GM19238 (cell line): ENCODE results near the gene ALOX12.
A peak's percentile ranks its signal among the peaks of the same experiment; 100 is the strongest.

Experiments used
- DNase-seq: peaks from one replicate; pipeline ENCODE4 v3.0.0; 2011; ENCODE audit warnings: low spot score; ENCODE audit not compliant: insufficient read length

ALOX12 gene

GRCh38 chr17:7021993-7022778 lies 26.3 kb downstream of the ALOX12 start:
- DNase-seq = peak; percentile 88

- no peak for DNase-seq
These were observed 27.1 kb downstream of the ALOX12 start, which contains the start of gene BCL6B for GRCh38 chr17:7022781-7023571. TSS of gene BCL6B (plus strand) at chr17:7023050. CDS start at chr17:7023672, 622 bp downstream.

GRCh38 chr17:7023576-7024401 lies 27.9 kb downstream of the ALOX12 start:
- DNase-seq = peak; percentile 66

- DNase-seq = no peak
These were observed 28.5 kb downstream of the ALOX12 start for GRCh38 chr17:7024402-7024785.

- DNase-seq = no peak
These were observed 29.4 kb downstream of the ALOX12 start for GRCh38 chr17:7025245-7025644.

GRCh38 chr17:7026471-7027115 lies 30.7 kb downstream of the ALOX12 start:
- no peak for DNase-seq

GRCh38 chr17:7027335-7027734 lies 31.5 kb downstream of the ALOX12 start:
- DNase-seq = no peak

GRCh38 chr17:7029096-7029495 lies 33.2 kb downstream of the ALOX12 start:
- no peak for DNase-seq

- DNase-seq = no peak
These were observed 33.8 kb downstream of the ALOX12 start for GRCh38 chr17:7029659-7030058.

- no peak for DNase-seq
These were observed 39.2 kb downstream of the ALOX12 start for GRCh38 chr17:7034955-7035590.

GRCh38 chr17:7035591-7036368 lies 39.9 kb downstream of the ALOX12 start, which contains the start of gene SLC16A13:
TSS of gene SLC16A13 (plus strand) at chr17:7036015. CDS start at chr17:7036383, 368 bp downstream.
- DNase-seq = peak; percentile 100

GRCh38 chr17:7038025-7038862 lies 42.4 kb downstream of the ALOX12 start:
- no peak for DNase-seq

- DNase-seq = no peak
These were observed 44.0 kb downstream of the ALOX12 start for GRCh38 chr17:7039832-7040231.

- no peak for DNase-seq
These were observed 46.0 kb downstream of the ALOX12 start for GRCh38 chr17:7041607-7042500.

- DNase-seq = no peak
These were observed 46.8 kb downstream of the ALOX12 start for GRCh38 chr17:7042501-7043181.

- DNase-seq = no peak
These were observed 47.3 kb downstream of the ALOX12 start for GRCh38 chr17:7043182-7043496.

- no peak for DNase-seq
These were observed 47.8 kb downstream of the ALOX12 start, which contains the start of gene SLC16A11 for GRCh38 chr17:7043497-7044198. TSS of gene SLC16A11 (minus strand) at chr17:7044092. CDS start at chr17:7043513, 579 bp downstream.
